H1 (cell line): ENCODE results near the gene NPHP3. TPM values are rescaled to one million over a fixed set of nuclear protein-coding genes. Genes with fewer than 3 reads are reported as not detected.

Experiments used
- CHD2 ChIP-seq: IDR thresholded peaks from 2 replicates; pipeline ENCODE4 v1.6.1; 2012; ENCODE audit warnings: low read length, improper control_type of control experiment
- CREB1 ChIP-seq: IDR thresholded peaks from 2 replicates; pipeline ENCODE4 v1.6.1; 2012; ENCODE audit warnings: inconsistent platforms
- CTCF ChIP-seq, 3 experiments: IDR thresholded peaks; 1 replicate in 2 of 3; 2 replicates in 1 of 3; pipeline versions ENCODE4 v1.5.1 to v1.6.1; 2011; ENCODE audit warnings: low read length in 3 of 3, mild to moderate bottlenecking in 3 of 3, inconsistent platforms in 2 of 3, low read depth in 1 of 3, moderate library complexity in 1 of 3; ENCODE audit not compliant: insufficient read depth in 1 of 3; ENCODE audit errors: control extremely low read depth in 1 of 3
- EGR1 ChIP-seq: IDR thresholded peaks from 2 replicates; pipeline ENCODE4 v1.6.1; 2011; ENCODE audit warnings: low read depth, low read length, borderline replicate concordance
- JUND ChIP-seq: IDR thresholded peaks from 2 replicates; pipeline ENCODE4 v1.6.1; 2011; ENCODE audit warnings: mild to moderate bottlenecking, improper control_type of control experiment, low read length
- KDM5A ChIP-seq: fragments of 200-600 bp; IDR thresholded peaks from 2 replicates; pipeline ENCODE4 v1.7.1; 2012; ENCODE audit warnings: mild to moderate bottlenecking, low read length, inconsistent platforms, mixed read lengths
- PHF8 ChIP-seq: fragments of 200-600 bp; sonication (generic); conservative IDR thresholded peaks from 2 replicates; pipeline ENCODE4 v1.7.1; 2012; ENCODE audit warnings: low read depth, mild to moderate bottlenecking, inconsistent platforms, low read length, moderate library complexity
- RAD21 ChIP-seq, 2 experiments: IDR thresholded peaks in 1 of 2; conservative IDR thresholded peaks in 1 of 2; 2 replicates each; pipeline ENCODE4 v1.6.1; 2011; ENCODE audit warnings: low read depth in 2 of 2, low read length in 2 of 2, improper control_type of control experiment in 1 of 2, inconsistent platforms in 1 of 2, mild to moderate bottlenecking in 1 of 2, moderate library complexity in 1 of 2
- SIX5 ChIP-seq: IDR thresholded peaks from 2 replicates; pipeline ENCODE4 v1.6.1; 2011; ENCODE audit warnings: mild to moderate bottlenecking, low read depth, low read length
- polyA plus RNA-seq, 7 experiments: library from polyadenylated mRNA; depleted of rRNA in 3 of 7; stranded (reverse) in 5 of 7; unstranded in 2 of 7; fragments of >200 nt in 5 of 7; fragments of 200-250 nt in 2 of 7; gene quantifications; 1 replicate in 5 of 7; 2 replicates in 1 of 7; 4 replicates in 1 of 7; pipeline versions ENCODE4 v1.2.1 to v1.2.3, GENCODE V29; 2011 to 2013; ENCODE audit warnings: missing spikeins in 2 of 7, mixed read lengths in 2 of 7
- total RNA-seq: library from RNA; stranded (reverse); fragmentation: NEBNext Ultra II Directional; extraction: Animal tissue kit (Norgen Biotek cat#: 25700); gene quantifications from 2 replicates; pipeline ENCODE4 v1.2.1, GENCODE V29; 2021
- TF ChIP-seq, protein P1 (sequence below): IDR thresholded peaks from 2 replicates; pipeline ENCODE4 v1.6.1; 2011; ENCODE audit warnings: low read length, improper control_type of control experiment

Gene NPHP3
- total and polyA plus RNA-seq, 2 of the 8 experiments (the other 6 are each of a cell fraction or from before 2014, with no cell fraction given): 6.8 to 14.8 TPM

- TF ChIP-seq, protein P1, sequence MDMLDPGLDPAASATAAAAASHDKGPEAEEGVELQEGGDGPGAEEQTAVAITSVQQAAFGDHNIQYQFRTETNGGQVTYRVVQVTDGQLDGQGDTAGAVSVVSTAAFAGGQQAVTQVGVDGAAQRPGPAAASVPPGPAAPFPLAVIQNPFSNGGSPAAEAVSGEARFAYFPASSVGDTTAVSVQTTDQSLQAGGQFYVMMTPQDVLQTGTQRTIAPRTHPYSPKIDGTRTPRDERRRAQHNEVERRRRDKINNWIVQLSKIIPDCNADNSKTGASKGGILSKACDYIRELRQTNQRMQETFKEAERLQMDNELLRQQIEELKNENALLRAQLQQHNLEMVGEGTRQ: no peak
- TF ChIP-seq EGR1 (no peak), SIX5 (no peak), CTCF (IDR thresholded peaks at IDR 0.05; ENCODE audit: control extremely low read depth in 1 of 3, insufficient read depth in 1 of 3, low read depth in 1 of 3, low read length in 3 of 3) (no peak), PHF8 (no peak), RAD21 (IDR thresholded peaks at IDR 0.05 in 1 of 2, conservative IDR thresholded peaks at IDR 0.05 in 1 of 2; ENCODE audit: low read depth in 2 of 2, low read length in 2 of 2) (no peak), JUND (no peak), CHD2 (no peak), CREB1 (no peak), KDM5A (no peak)
- TF ChIP-seq, all 59 proteins: peak for 0
Observed at GRCh38 chr3:132713977-132714727, 8.1 kb downstream of the NPHP3 start (continued).
